ENCODE data around the gene PROKR2.

Gene PROKR2

GRCh38 chr20:5279661-5280060, 37.1 kb downstream of the PROKR2 start:
- DNase-seq: no peak

- no peak for DNase-seq
These were observed 44.5 kb downstream of the PROKR2 start for GRCh38 chr20:5272268-5272667.

GRCh38 chr20:5270603-5271002, 46.2 kb downstream of the PROKR2 start:
- no peak for DNase-seq

GRCh38 chr20:5268449-5268848, 48.3 kb downstream of the PROKR2 start:
- no peak for DNase-seq

- no peak for DNase-seq
These were observed 49.7 kb downstream of the PROKR2 start for GRCh38 chr20:5267092-5267491.

All from activated gamma-delta T cell treated with Interleukin-2 at 50 U/mL for 16 hours (primary cell).